Adrenal gland (tissue), 5 donors: Measurements from ENCODE around the gene MBLAC1.

Experiments used
- POLR2A ChIP-seq, 2 donors: fragments of 450-650 bp; IDR thresholded peaks; one replicate each; pipeline ENCODE4 v1.6.1; 2017; ENCODE audit warnings: antibody characterized with exemption in 2 of 2, mild to moderate bottlenecking in 2 of 2, moderate library complexity in 1 of 2
- TF ChIP-seq, protein P1 (sequence below), 6 experiments: fragments of 450-650 bp in 4 of 6; fragments of 200-600 bp in 2 of 6; sonication (generic) in 1 of 6; IDR thresholded peaks; 1 replicate in 5 of 6; 2 replicates in 1 of 6; pipeline versions ENCODE4 v1.5.1 to v1.8.0; 2016 to 2021; ENCODE audit warnings: antibody characterized with exemption in 6 of 6, mild to moderate bottlenecking in 2 of 6, moderate library complexity in 1 of 6
- donor health status: DM: no; HTN: no; CAD: no.

DNA sequence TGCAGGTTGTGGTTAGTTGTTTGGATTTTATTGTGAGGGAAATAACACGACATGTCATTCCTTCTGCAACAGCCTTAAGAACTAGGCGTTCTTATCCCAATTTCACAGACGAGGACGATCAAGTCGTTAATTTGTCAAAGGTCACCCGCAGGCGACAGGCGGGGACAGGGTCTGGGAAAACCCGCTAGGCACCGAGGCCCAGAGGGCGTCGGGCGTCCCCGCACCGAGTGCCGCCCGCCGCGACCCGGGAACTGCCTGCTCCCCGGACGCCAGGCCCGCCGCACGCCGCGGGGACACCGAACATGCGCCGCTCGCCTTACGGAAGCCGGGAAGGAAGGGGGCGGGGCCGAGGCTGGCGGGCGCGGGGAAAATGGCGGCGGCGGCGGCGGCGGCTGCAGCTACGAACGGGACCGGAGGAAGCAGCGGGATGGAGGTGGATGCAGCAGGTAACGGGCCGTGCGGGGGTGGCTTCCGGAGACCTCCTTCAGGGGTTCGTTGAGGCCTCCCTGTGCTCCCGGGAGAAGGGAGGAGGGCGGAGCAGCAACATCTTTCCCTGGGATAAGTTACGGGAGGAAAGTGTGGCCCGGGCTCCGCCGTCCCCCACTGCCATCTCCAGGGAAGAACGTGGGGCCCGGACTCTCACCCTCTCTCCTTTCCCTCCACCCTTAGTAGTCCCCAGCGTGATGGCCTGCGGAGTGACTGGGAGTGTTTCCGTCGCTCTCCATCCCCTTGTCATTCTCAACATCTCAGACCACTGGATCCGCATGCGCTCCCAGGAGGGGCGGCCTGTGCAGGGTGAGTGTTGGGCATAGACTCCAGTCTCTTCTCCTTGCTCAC, 37.9 kb upstream of the MBLAC1 start, which contains the start of gene COPS6:
- TF ChIP-seq, protein P1, sequence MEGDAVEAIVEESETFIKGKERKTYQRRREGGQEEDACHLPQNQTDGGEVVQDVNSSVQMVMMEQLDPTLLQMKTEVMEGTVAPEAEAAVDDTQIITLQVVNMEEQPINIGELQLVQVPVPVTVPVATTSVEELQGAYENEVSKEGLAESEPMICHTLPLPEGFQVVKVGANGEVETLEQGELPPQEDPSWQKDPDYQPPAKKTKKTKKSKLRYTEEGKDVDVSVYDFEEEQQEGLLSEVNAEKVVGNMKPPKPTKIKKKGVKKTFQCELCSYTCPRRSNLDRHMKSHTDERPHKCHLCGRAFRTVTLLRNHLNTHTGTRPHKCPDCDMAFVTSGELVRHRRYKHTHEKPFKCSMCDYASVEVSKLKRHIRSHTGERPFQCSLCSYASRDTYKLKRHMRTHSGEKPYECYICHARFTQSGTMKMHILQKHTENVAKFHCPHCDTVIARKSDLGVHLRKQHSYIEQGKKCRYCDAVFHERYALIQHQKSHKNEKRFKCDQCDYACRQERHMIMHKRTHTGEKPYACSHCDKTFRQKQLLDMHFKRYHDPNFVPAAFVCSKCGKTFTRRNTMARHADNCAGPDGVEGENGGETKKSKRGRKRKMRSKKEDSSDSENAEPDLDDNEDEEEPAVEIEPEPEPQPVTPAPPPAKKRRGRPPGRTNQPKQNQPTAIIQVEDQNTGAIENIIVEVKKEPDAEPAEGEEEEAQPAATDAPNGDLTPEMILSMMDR (IDR thresholded peaks at IDR 0.05) = no peak
- TF ChIP-seq POLR2A (IDR thresholded peaks at IDR 0.05) = peak; percentile 48 to 69
